GM23338 (cell line): ENCODE data around the gene EPB41L4A. TPM values are rescaled to one million over a fixed set of nuclear protein-coding genes. Genes with fewer than 3 reads are reported as not detected.

Experiments used
- ATAC-seq: fragments of 200-7000 bp; cut with Tn5 transposase; 3 replicates; pipeline ENCODE4 v1.9.1; 2020
- DNase-seq: peaks from one replicate; pipeline ENCODE4 v3.0.0-alpha.2; 2015; ENCODE audit warnings: low spot score
- H2AFZ ChIP-seq: fragments of 200-600 bp; sonication (generic); 2 replicates; pipeline ENCODE4 v1.8.0; 2016; ENCODE audit warnings: antibody characterized with exemption, mild to moderate bottlenecking, moderate library complexity
- H3F3A ChIP-seq: fragments of 200-600 bp; sonication (generic); replicated peaks from 2 replicates; pipeline ENCODE4 v1.8.0; 2017; ENCODE audit warnings: antibody characterized with exemption, mixed run types, low read depth
- H3K27ac ChIP-seq: fragments of 200-600 bp; sonication (generic); 2 replicates; pipeline ENCODE4 v1.6.1; 2016; ENCODE audit warnings: low read depth
- H3K27me3 ChIP-seq: fragments of 200-600 bp; sonication (generic); 2 replicates; pipeline ENCODE4 v1.8.0; 2016; ENCODE audit warnings: mild to moderate bottlenecking, mixed run types, moderate library complexity; ENCODE audit not compliant: insufficient read depth
- H3K36me3 ChIP-seq: fragments of 200-600 bp; sonication (generic); 2 replicates; pipeline ENCODE4 v1.8.0; 2016; ENCODE audit warnings: mild to moderate bottlenecking; ENCODE audit not compliant: insufficient read depth
- H3K4me1 ChIP-seq: fragments of 200-600 bp; sonication (generic); 2 replicates; pipeline ENCODE4 v1.8.0; 2016; ENCODE audit warnings: mild to moderate bottlenecking, moderate library complexity; ENCODE audit not compliant: insufficient read depth
- H3K4me2 ChIP-seq: fragments of 200-600 bp; sonication (generic); 2 replicates; pipeline ENCODE4 v1.7.1; 2017; ENCODE audit warnings: mixed run types
- H3K4me3 ChIP-seq: fragments of 200-600 bp; sonication (generic); 2 replicates; pipeline ENCODE4 v1.6.1; 2016; ENCODE audit warnings: mixed run types
- H3K79me2 ChIP-seq: fragments of 200-600 bp; sonication (generic); replicated peaks from 2 replicates; pipeline ENCODE4 v1.8.0; 2017; ENCODE audit warnings: mild to moderate bottlenecking; ENCODE audit not compliant: insufficient read depth
- H3K9me2 ChIP-seq: fragments of 200-600 bp; sonication (generic); 2 replicates; pipeline ENCODE4 v1.8.0; 2017; ENCODE audit not compliant: insufficient read depth
- H4K20me1 ChIP-seq: fragments of 200-600 bp; sonication (generic); replicated peaks from 2 replicates; pipeline ENCODE4 v1.8.0; 2017; ENCODE audit warnings: mild to moderate bottlenecking; ENCODE audit not compliant: insufficient read depth
- H3K27ac Mint-ChIP-seq: 2 replicates; pipeline ENCODE4 v1.8.0; 2020; ENCODE audit warnings: inconsistent platforms, mild to moderate bottlenecking, moderate library complexity, mixed read lengths
- H3K27me3 Mint-ChIP-seq: 3 replicates; pipeline ENCODE4 v1.8.0; 2022; ENCODE audit warnings: low read depth, mild to moderate bottlenecking, moderate library complexity, mixed read lengths, inconsistent platforms; ENCODE audit not compliant: insufficient read depth, poor library complexity
- H3K36me3 Mint-ChIP-seq: 3 replicates; pipeline ENCODE4 v1.8.0; 2021; ENCODE audit warnings: low read depth, mild to moderate bottlenecking, inconsistent platforms, moderate library complexity, mixed read lengths
- H3K4me1 Mint-ChIP-seq: 3 replicates; pipeline ENCODE4 v1.8.0; 2020; ENCODE audit warnings: mild to moderate bottlenecking, inconsistent platforms, mixed read lengths
- H3K4me3 Mint-ChIP-seq: 3 replicates; pipeline ENCODE4 v1.8.0; 2021; ENCODE audit warnings: moderate library complexity, mild to moderate bottlenecking, inconsistent platforms, mixed read lengths
- H3K9me3 Mint-ChIP-seq: 3 replicates; pipeline ENCODE4 v1.8.0; 2020; ENCODE audit warnings: moderate library complexity, mild to moderate bottlenecking, inconsistent platforms, mixed read lengths
- CREB1 ChIP-seq: fragments of 250-450 bp; sonication (Bioruptor Pico); IDR thresholded peaks from 2 replicates; pipeline ENCODE4 v1.5.0; 2020; ENCODE audit warnings: low read depth, mild to moderate bottlenecking, moderate library complexity
- CTCF ChIP-seq, 2 experiments: fragments of 200-600 bp in 1 of 2; sonication (generic) in 1 of 2; conservative IDR thresholded peaks; 2 replicates each; pipeline versions ENCODE4 v1.5.1 to v1.6.1; 2016 to 2017; ENCODE audit warnings: antibody characterized with exemption in 2 of 2, low read depth in 2 of 2, mild to moderate bottlenecking in 2 of 2, moderate library complexity in 1 of 2
- ETS1 ChIP-seq: IDR thresholded peaks from 2 replicates; pipeline ENCODE4 v1.6.1; 2016; ENCODE audit warnings: antibody characterized with exemption
- EZH2 ChIP-seq: fragments of 200-600 bp; sonication (generic); IDR thresholded peaks from one replicate; pipeline ENCODE4 v1.8.0; 2017; ENCODE audit warnings: antibody characterized with exemption, mild to moderate bottlenecking, low read depth; ENCODE audit not compliant: unreplicated experiment
- EZH2phosphoT487 ChIP-seq: fragments of 200-600 bp; sonication (generic); IDR thresholded peaks from one replicate; pipeline ENCODE4 v1.8.1; 2018; ENCODE audit warnings: antibody characterized with exemption; ENCODE audit not compliant: unreplicated experiment
- JUNB ChIP-seq: IDR thresholded peaks from one replicate; pipeline ENCODE4 v1.6.1; 2016; ENCODE audit warnings: antibody characterized with exemption; ENCODE audit not compliant: unreplicated experiment
- NANOG ChIP-seq: IDR thresholded peaks from 2 replicates; pipeline ENCODE4 v1.6.1; 2016; ENCODE audit warnings: antibody characterized with exemption, borderline replicate concordance
- REST ChIP-seq: IDR thresholded peaks from one replicate; pipeline ENCODE4 v1.6.1; 2018; ENCODE audit warnings: antibody characterized with exemption; ENCODE audit not compliant: unreplicated experiment
- polyA plus RNA-seq: library from polyadenylated mRNA; unstranded; fragments of >200 nt; fragmentation: Nextera tagmentation; extraction: Ambion mirVana; gene quantifications from 2 replicates; pipeline ENCODE4 v1.2.1, GENCODE V29; 2016
- total RNA-seq: library from RNA; depleted of rRNA; stranded (reverse); fragments of >200 nt; shearing (Covaris generic); gene quantifications from 2 replicates; pipeline ENCODE4 v1.2.3, GENCODE V29; 2014

Gene EPB41L4A
- total and polyA plus RNA-seq, 2 experiments from 2014 or later: 5.7 to 6.0 TPM

- no peak overlapping the region for H3K4me3 Mint-ChIP-seq
- no peak for ATAC-seq
Measured at GRCh38 chr5:112257976-112258375, 161.1 kb downstream of the EPB41L4A start.

More at GRCh38 chr5:112257976-112258375, 161.1 kb downstream of the EPB41L4A start:
- H3K27ac ChIP-seq: no peak overlapping the region
- no peaks in the 10 kb centered on the region for H3K36me3 ChIP-seq
- Mint-ChIP-seq H3K9me3 (no peaks in the 10 kb centered on the region), H3K27me3 (peaks cover 2% of the 10 kb centered on the region), H3K4me1 (peaks cover 18% of the 10 kb centered on the region; the same call in 2 of the 3 replicates), H3K27ac (no peak overlapping the region), H3K36me3 (no peaks in the 10 kb centered on the region)
- no peaks in the 10 kb centered on the region for H3F3A ChIP-seq
- H4K20me1 ChIP-seq: no peaks in the 10 kb centered on the region
- DNase-seq: no peak
- no peaks in the 10 kb centered on the region for H3K9me2 ChIP-seq
- TF ChIP-seq ETS1 (no peak), JUNB (no peak), CTCF (conservative IDR thresholded peaks at IDR 0.05; ENCODE audit: low read depth in 2 of 2) (no peak), NANOG (no peak), CREB1 (no peak), EZH2 (no peak), REST (no peak), EZH2phosphoT487 (no peak)
- H3K4me2 ChIP-seq: no peak overlapping the region
- H2AFZ ChIP-seq: no peak overlapping the region
- H3K4me1 ChIP-seq: peaks cover 20% of the 10 kb centered on the region; the same call in 1 of the 2 replicates
- no peaks in the 10 kb centered on the region for H3K27me3 ChIP-seq
- H3K4me3 ChIP-seq: no peak overlapping the region
- no peaks in the 10 kb centered on the region for H3K79me2 ChIP-seq
